WTC11 (cell line): ENCODE data around the gene SGMS1.

Source experiments
- IRF2 ChIP-seq: sonication (generic); formaldehyde crosslinking; IDR thresholded peaks from 2 replicates; pipeline ENCODE4 v1.8.0; 2022; ENCODE audit warnings: low read depth, missing genetic modification reagents, borderline replicate concordance
- NR2C2 ChIP-seq: sonication (generic); formaldehyde crosslinking; IDR thresholded peaks from 2 replicates; pipeline ENCODE4 v1.8.0; 2022; ENCODE audit warnings: mild to moderate bottlenecking, missing genetic modification reagents
- NR3C1 ChIP-seq: sonication (generic); formaldehyde crosslinking; conservative IDR thresholded peaks from 2 replicates; pipeline ENCODE4 v1.8.1; 2023; ENCODE audit warnings: low read depth, mild to moderate bottlenecking, missing genetic modification reagents
- TF ChIP-seq, protein P1 (sequence below): fragments of 200-600 bp; IDR thresholded peaks from 2 replicates; pipeline ENCODE4 v1.8.0; 2022; ENCODE audit warnings: antibody characterized with exemption

DNA sequence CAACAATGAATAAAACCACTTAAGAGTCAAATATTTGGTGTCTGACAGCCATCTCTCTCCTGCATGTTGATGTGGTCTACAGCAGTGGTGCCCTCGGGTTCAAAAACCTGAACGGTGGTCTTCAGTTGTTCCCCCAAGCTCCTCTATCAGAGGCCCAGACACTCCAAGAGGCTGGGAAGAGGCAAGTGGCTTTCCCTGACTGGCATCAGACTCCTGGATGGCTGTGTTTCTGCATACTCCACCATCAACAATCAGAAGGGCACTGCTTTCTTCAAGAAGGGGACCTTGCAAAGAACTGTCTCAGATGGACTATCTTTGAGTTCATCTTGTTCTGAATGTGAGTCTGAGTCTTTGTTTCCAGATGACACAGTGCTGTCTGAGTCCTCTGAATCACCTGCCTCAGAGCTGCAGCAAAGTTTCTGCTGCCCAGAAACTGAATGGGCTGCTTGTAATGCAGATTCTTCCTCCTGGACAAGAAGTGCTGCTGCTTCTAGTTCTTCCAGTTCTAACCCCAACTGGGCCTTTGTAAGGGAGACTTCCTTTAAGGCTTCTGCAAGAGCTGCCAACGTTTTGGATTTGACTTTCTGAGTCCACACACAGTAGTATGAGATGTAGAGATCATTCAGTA lies 5.9 kb upstream of the SGMS1 start:
- TF ChIP-seq IRF2 (CRISPR knock-in tag), result no peak
- no peak for TF ChIP-seq NR2C2
- TF ChIP-seq, protein P1, sequence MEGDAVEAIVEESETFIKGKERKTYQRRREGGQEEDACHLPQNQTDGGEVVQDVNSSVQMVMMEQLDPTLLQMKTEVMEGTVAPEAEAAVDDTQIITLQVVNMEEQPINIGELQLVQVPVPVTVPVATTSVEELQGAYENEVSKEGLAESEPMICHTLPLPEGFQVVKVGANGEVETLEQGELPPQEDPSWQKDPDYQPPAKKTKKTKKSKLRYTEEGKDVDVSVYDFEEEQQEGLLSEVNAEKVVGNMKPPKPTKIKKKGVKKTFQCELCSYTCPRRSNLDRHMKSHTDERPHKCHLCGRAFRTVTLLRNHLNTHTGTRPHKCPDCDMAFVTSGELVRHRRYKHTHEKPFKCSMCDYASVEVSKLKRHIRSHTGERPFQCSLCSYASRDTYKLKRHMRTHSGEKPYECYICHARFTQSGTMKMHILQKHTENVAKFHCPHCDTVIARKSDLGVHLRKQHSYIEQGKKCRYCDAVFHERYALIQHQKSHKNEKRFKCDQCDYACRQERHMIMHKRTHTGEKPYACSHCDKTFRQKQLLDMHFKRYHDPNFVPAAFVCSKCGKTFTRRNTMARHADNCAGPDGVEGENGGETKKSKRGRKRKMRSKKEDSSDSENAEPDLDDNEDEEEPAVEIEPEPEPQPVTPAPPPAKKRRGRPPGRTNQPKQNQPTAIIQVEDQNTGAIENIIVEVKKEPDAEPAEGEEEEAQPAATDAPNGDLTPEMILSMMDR, result no peak
- no peak for TF ChIP-seq NR3C1
